RWPE1 (cell line): ENCODE measurements around the gene CRABP1.
"Not testable (repeated sequence)": the region's sequence is repeated elsewhere in the genome, so short reads cannot be mapped to it uniquely, and the experiment has no call there.

ENCODE experiments used
- CTCF ChIA-PET: fragments of 350-600 bp; sonication (Branson Sonifier 250); formaldehyde crosslinking; extraction: SDS; loops from one replicate; lab custom pipeline; 2021; lab: Yijun Ruan, JAX
- POLR2A ChIA-PET: fragments of 400-600 bp; formaldehyde crosslinking; extraction: SDS; loops from one replicate; lab custom pipeline; 2020; ENCODE audit warnings: antibody characterized with exemption; ENCODE audit not compliant: low non-redundant PET; lab: Yijun Ruan, JAX
- DNase-seq: peaks from one replicate; pipeline ENCODE4 v3.0.0; 2012; ENCODE audit warnings: low spot score
- H3K27ac ChIP-seq: fragments of 450-650 bp; 2 replicates; pipeline ENCODE4 v1.5.1; 2017
- CTCF ChIP-seq: fragments of 450-650 bp; conservative IDR thresholded peaks from 2 replicates; pipeline ENCODE4 v1.5.1; 2017; ENCODE audit warnings: low read depth, mild to moderate bottlenecking

CRABP1 gene

GRCh38 chr15:78374436-78375393 is 34.6 kb downstream of the CRABP1 start:
- ChIA-PET CTCF (no interaction called here), POLR2A (no interaction called here)
- DNase-seq = peak; percentile 84
- H3K27ac ChIP-seq = peak overlapping the region; percentile 4; the same call in 1 of the 2 replicates
- TF ChIP-seq CTCF = no peak

GRCh38 chr15:78380143-78380542 is 40.0 kb downstream of the CRABP1 start:
- CTCF ChIA-PET, DNase-seq, H3K27ac ChIP-seq: not testable (repeated sequence)
- POLR2A ChIA-PET = interaction anchor here (0.6 kb wide), 1 partner anchor 53 kb away, joined by 3 read pairs; no protein-coding TSS in a partner anchor

- ChIA-PET CTCF (interaction anchor here (0.6 to 0.8 kb wide), 3 partner anchors 33 to 147 kb away, joined by 3 to 5 read pairs (median 3); no protein-coding TSS in a partner anchor), POLR2A (no interaction called here)
- no peak for DNase-seq
- TF ChIP-seq CTCF = no peak
- no peak overlapping the region for H3K27ac ChIP-seq
These were observed 42.1 kb downstream of the CRABP1 start for GRCh38 chr15:78382114-78382880.

GRCh38 chr15:78384651-78385050 is 44.5 kb downstream of the CRABP1 start:
- TF ChIP-seq CTCF = no peak
- ChIA-PET CTCF (interaction anchor here (2.5 kb wide), 1 partner anchor 12 kb away, joined by 10 read pairs; no protein-coding TSS in a partner anchor), POLR2A (no interaction called here)

GRCh38 chr15:78387246-78388037 is 47.3 kb downstream of the CRABP1 start:
- ChIA-PET POLR2A (no interaction called here), CTCF (no interaction called here)
- DNase-seq = no peak
- no peak overlapping the region for H3K27ac ChIP-seq
- no peak for TF ChIP-seq CTCF

More at GRCh38 chr15:78384651-78385050, 44.5 kb downstream of the CRABP1 start:
- no peak for DNase-seq
- no peak overlapping the region for H3K27ac ChIP-seq

- CTCF ChIA-PET = interaction anchor here (0.7 kb wide), 1 partner anchor 53 kb away, joined by 3 read pairs; no protein-coding TSS in a partner anchor
- no peak for DNase-seq
- POLR2A ChIA-PET = no interaction called here
- no peak overlapping the region for H3K27ac ChIP-seq
- TF ChIP-seq CTCF = no peak
These were observed 48.7 kb downstream of the CRABP1 start for GRCh38 chr15:78388865-78389264.
